RKO (cell line): ENCODE measurements around the gene AHDC1.
"Not testable (repeated sequence)": the region's sequence is repeated elsewhere in the genome, so short reads cannot be mapped to it uniquely, and the experiment has no call there.

Experiments
- DNase-seq: peaks from one replicate; pipeline ENCODE4 v3.0.0-alpha.2; 2016; ENCODE audit warnings: low spot score

Gene AHDC1

DNA sequence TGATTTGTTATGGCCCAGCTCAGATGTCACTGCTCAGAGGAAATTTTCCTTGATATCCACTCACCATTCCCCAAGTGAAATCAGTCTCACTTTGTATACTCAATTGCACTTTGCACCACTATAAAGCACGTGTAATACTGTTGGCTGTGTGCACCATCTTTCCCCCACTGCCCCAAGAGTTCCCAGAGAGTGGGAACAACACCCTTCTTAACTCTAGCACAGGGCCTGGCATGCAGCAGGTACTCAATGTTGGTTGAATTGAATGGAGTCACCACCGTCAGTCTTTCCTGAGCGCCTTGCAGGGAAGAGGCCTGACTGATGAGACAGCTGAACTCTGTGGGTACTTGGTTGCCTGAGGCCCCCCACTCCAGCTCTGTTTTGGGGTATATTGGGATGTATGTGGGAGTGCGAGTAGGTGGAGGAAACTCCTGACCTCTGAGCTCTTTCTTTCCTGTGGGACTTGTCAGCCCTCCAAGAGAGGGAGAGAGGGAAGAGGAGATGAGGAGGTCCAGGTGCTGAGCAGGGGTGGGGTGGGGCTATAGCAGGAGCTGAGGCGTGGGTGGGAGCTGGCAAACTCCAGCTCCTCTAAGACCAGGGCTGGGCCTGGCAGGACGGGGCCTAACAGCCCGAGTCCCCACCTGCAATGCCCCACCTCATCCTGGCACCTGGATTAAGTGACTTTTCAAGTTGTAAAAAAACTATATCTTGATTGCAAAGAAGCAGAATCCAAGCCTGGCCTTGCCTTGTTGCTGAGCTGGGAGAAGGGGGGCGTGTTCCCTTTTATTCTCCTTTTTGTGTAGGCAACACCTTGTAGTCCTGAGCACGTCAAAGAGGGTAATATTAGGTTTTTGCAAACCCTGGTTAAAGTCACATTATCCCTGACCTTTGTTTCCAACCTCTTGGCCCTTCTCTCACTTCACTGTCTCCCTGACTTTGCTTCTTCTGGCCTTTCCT is 94.5 kb downstream of the AHDC1 start:
- no peak for DNase-seq

DNA sequence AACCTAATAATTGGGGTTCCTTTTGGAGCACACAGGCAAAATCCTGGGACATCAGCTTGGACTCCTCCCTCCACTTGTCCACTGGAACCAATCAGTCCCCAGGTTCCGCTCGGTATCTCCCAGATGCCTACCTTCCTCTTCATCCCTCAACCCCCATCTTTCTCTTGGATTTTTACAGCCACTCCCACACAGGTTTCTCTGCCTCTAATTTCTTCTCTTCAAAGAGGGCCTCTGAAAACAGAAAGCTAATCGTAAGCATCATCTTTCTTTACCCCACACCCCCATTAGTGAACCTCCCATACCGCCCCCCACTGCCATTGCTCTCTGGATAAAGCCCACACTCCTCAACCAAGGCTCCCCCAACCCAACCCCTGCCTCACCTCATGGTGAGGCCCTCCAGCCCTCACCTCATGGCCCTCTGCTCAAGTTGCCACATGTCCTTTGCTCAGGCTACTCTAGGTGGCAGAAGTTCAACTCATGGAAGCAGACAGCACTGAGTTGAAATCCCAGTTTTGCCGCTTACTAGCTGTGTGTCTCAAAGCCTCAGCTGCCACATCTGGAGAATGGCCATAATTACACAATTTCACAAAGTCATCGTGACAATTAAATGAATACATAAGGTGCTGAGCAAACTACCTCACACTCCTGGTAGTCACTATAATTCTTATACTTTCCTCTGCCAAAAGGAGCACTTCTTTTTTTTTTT is 95.8 kb downstream of the AHDC1 start:
- DNase-seq = peak; percentile 30

DNA sequence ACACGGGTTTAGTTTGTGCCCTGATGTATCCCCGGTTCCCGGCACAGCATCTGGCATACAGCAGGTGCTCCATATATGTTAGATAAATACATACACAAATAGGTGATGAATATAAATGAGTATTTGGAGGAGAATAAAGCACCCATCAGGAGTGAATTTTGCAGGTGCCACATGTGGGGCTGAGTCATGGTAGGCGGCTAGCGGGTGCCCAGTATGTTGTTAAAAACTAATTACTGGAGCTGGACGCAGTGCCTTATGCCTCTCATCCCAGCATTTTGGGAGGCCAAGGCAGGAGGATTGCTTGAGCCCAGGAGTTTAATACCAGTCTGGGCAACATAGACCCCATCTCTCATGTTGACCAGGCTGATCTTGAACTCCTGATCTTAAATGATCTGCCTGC is 97.2 kb downstream of the AHDC1 start:
- no peak for DNase-seq

DNA sequence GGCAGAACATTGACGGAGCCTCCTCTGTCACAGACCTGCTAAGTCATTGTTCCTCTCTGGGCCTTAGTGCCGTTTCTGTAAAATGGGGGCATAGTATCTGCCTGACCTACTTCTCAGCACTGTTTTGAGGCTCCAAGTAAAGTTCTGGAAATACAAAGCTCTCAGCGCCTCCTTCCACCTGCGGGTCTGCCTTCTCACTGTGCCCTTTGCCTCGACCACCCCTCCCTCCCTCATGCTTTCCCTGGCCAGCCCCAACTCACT is 98.6 kb downstream of the AHDC1 start:
- DNase-seq = no peak

DNA sequence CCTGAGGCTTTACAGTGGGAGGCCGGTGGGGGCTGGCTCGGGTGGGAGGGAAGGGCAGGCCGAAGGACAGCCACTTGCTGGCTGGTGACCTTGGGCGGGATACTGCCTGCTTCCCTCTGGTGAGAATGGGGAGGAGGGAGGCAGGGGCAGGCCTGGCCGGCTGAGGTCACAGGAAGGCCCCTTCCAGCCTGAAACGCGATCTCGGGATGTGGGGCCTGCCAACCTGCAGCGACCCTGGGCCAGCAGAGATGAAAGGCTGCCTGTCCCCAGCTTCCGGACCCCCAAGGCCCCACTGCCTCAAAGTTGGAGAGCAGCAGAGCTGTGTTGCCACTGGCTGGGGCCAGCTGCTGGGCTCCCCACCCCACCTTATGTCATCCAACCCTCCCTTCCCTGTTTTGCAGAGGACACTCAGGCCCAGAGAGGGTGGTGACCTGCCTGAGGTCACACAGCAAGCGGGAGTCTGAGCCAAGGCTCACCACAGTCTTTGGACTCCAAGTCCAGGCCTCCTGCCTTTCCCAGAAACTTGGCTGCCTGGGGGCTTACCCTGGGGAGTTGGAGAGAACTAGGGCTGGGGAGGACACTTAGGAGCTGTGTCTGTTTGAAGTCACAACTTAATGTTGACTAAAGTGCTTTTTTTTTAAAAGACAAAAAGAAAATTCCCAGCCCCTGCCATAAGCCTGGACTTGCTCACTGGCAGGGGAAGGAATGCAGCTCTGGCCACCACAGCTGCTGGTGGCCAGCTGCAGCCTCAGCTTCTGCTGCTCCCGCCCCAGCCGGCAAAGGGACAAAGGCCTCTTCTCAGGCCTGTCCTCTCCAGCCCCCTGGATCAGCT is 99.1 kb downstream of the AHDC1 start:
- no peak for DNase-seq

DNA sequence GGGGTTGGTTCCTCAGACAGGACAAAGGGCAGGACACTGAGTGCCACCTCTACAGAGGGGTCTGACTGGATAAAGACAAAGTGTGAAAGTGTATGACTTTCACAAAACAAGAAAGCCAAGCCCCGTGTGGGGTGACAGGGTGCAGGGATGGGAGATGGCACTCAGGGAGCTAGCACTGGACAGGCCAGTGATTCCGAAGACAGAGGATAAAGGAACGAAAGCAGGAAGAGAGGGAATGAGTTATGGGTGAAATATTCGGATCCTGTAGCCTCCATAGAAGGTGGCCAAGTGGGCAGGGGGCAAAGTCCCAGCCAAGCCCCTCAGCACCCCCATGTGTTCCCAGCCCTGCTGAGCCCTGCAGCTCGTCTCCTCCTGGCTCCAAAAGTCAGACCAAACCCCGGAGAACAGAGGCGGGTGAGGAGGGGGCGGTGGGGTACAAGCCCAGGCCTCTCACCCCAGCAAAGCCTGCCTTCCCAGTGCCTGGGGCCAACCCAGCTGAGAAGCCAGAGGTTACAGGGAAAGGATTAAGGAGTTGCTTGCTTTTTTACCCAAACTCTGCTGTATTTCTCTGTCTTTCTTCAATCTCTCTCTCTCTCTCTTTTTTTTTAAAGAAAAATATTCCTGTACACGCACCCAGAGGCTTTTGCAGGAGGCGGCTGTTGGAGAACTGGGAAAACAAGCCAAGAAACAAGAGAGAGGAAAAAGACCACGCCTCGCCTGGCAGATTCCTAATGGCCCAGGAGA is 99.9 kb downstream of the AHDC1 start:
- DNase-seq = no peak

DNA sequence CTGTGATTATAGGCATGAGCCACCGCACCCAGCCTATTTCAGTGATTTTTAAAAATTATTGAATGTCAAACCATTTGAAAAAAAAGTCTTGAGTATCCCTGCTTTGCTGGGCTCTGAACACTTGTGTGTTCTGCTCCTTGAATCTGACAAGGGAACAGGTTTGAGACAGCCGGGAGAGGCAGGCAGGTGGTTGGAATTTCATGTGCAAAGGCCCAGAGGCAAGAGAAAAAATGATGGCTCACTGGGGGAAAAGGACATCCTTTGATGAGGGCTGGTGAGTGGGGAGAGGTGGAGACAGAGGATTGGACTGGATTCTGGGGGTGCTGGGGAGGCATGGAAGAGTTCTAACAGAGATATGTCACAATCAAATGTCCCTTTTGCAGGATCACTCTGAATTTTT is 100.9 kb downstream of the AHDC1 start:
- DNase-seq = no peak

DNA sequence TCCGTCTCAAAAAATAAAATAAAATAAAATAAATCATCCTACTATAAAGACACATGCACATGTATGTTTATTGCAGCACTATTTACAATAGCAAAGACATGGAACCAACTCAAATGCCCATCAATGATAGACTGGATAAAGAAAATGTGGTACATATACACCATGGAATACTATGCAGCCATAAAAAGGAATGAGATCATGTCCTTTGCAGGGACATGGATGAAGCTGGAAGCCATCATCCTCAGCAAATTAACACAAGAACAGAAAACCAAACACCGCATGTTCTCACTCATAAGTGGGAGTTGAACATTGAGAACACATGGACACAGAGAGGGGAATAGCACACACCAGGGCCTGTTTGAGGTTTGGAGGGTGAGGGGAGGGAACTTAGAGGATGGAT is 102.8 kb downstream of the AHDC1 start:
- not testable (repeated sequence) for DNase-seq

DNA sequence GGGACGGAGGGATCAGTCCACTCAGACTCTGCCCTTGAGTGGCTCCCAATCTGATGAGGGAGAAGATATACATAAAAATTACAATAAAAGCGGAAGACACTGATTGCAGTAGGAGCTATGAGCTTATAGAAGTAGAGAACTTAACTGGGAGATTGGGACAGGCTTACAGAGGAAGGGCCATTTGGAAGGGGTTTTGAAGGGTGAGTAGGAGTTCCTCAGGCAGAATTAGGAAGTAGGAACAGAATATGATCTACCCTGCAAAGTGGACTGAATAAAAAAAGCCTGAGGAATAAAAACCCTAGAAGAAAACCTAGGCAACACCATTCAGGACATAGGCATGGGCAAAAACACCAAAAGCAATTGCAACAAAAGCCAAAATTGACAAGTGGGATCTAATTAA is 104.8 kb downstream of the AHDC1 start:
- DNase-seq = no peak

DNA sequence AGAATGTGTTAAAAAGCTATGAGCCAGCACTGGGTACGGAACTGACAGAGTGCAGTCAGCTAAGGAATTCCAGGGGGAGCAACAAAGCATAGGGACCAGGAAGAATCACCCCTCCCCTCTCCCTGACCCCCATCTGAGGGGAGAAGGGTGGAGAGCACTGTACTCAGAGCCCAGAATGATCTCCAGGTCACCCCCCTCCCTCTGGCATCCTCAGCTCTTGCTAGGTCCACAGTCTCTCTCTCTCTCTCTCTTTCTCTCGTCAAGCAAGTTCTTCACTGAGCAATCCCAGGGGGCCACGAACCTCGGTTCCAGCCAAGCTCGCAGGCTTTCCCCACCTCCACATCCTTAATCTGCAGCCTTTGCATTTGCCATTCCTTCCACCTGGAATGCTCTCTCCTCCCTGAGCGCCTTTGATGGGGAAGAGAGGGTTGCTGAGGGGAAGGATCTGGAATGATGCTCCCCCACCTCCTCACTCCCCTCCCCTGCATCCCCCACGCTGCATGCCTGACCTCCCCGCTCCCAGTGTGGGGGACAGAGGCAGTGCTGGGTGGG is 107.3 kb downstream of the AHDC1 start:
- no peak for DNase-seq

DNA sequence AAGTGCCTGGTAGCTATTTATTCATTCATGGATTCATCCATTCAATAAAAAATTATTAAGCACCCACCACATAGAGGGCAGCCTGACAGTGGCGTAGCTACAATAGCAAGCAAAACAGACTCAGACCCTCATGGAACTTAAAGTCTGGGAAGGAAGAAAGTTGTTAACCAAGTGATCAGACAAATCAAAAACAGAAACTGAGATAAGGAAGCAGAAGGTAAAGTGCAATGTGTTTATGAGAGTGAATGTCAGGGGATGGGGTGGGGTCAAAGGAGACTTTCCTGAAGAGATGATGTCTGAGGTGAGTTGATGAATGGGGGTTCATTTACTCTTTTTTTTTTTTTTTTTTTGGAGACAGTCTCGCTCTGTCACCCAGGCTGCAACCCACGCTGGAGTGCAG is 111.1 kb downstream of the AHDC1 start:
- no peak for DNase-seq

DNA sequence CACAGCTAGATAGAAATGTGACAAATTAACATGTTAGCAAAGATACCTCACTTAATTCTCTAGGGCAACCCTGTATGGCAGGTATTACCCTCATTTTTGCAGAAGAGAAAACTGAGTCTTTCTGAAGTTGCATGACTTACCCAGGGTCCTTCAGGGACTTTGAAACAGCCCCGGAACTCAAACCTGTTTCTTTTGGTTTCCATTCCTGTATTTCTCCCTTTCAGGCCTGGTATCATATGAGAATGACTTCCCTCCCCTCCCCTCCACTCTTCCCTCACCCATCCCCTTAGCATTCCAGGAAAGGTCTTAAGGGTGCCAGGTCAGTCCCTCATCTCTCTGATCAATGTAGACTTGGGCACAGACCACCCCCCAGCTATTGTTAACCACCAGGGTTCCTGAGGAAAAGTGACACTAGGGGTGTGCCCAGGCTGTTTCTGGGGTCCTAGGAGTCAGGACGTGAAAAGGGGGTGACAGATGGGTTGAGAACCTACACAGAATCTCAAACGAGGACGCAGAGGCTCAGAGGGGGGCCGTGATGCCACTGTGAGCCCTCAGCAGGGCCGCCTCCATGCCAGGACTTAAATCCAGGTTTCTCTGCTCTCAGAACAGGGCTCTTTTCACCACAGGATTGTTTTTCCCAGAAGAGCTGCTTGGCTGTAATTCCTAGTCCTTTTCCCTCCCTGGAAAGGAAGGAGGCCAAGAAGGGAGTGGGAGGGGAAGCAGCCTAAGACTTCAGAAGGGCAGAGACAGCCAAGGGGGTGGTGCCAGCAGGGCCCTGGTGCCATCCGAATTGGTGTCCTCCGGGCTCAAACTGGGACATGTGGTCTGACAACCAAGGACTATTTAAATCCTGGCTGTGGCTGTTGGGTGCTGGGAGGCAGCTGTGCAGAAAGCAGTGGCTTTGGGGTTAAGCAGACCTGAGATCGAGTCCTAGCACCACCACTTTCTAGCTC is 111.9 kb downstream of the AHDC1 start:
- no peak for DNase-seq

DNA sequence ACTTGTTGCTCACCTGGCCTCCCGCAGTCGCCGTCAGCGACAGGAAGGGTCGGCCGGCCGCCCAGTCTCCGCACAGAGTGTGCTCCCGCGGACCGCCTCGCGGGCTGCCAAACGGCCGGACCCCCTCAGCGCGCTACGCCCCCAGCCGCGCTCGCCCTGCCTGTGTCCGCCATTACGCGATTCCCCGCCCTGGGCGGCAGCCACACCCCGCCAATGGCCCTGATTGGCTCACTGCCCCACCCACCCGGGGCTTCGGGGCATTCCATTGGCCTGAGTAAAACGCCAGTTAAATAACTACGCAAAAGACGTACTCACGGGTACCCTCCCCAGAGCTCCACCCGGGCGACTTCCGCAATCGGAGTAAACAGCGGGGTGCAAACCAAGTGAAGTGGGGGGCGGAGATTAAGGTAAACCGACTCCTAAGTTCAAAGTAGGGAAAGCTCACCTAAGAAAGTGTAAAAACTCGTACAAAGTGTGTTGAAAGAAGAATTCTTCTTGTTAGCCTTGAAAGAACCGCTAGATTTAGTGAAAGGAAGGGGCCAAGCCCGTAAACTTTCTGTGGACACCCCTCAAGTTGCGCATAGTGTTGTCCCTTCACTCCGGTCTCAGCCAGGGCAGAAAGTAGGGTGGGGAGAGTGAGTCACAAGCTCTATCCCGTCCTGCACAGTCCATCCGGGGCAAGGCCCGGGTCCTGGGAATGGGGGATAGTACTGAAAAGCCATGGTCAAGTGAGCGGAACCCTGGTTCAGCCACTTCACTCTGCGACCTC is 113.8 kb downstream of the AHDC1 start, which contains the start of gene WASF2:
TSS of gene WASF2 (minus strand) at position 195 of the 769 bp plus-strand sequence. CDS start 61,277 bp downstream, outside the sequence.
- DNase-seq = peak; percentile 97

DNA sequence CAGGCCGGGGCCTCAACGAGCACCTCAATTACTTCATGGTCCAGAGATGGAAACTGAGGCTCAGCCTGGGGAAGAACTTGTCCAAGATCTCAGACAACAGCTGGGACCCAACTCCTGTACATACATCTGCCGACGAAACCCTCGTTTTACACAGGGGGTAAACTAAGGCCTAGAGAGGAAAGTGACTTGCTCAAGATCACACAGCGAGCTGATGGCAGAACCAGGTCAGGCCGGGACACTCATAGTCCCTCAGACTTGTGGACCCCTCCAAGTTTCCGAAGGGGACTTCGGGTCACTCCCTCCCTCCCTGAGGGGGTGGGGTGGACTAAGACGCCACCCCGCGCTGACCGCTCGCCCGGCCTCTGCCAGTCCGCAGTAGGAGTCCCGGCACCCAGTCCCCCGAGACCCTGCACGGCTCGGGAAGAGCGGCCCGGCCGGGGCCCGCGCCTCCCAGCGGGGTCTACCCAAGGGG is 114.4 kb downstream of the AHDC1 start:
- peak; percentile 61 for DNase-seq

DNA sequence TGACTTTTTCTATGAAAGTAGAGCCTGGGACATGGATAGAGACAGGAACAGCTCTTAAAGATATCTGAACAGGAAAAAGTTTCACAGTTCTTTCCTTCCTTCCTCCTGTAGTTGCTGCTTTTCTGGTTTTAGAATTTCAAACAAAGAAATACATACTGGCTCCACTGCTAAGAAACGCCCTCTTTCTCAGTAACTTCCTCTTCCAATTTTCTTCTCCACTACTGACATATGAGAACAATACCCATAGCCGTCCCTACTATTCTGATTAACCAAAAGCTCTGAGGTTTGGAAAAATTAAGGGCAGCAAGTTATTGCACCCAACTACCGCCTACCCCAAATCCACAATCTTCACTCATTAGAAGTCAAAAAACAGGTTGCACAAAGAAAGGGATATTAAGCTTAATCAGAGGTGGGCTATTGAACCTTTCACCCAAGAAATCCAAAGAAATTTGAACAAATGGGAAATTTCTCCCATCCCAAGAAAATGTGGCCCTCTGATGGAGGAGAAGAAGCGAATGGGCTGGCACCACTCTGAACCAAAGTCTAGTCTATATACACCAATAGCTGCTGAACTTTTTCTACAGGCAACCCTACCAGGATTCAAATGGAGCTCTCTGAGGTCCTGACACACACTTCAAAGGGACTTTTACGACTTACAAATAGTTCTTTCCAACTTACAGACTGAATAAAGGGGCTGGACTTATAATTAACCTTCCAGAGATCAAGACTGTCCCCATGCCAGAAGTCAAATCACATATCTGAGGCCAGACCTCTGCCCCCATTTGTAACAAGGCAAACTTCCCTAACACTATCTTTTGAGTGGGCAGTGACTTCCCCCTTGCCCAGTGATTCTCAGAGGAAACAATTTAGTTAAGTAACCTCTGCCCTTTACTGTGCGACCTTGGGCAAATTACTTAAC is 115.7 kb downstream of the AHDC1 start:
- peak; percentile 70 for DNase-seq

DNA sequence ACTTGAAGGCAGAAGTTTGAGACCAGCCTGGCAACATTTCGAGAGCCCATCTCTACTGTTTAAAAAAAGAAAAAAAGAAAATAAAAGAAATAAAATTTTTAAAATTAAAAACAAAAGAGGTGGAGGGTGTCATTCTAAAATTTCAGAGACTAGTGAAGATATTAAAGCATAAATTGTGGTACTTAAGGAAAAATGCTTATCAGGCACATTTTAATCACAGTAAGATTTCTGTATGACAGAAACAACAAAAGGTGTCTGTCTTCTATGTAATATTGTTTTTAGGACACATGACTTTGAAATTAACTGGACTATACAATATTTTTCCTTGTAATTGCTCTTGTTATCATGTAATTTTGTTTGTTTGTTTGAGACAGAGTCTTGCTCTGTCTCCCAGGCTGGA is 118.6 kb downstream of the AHDC1 start:
- DNase-seq = no peak
